Neural crest cell (in vitro differentiated cells): ENCODE measurements around the gene CUL3. TPM values are rescaled to one million over a fixed set of nuclear protein-coding genes. Genes with fewer than 3 reads are reported as not detected.

Experiments
- DNase-seq: peaks from one replicate; pipeline ENCODE4 v3.0.0; 2021; ENCODE audit warnings: low read depth, mixed read lengths, low spot score
- H3K27ac Mint-ChIP-seq: one replicate; pipeline ENCODE4 v1.8.0; 2021; ENCODE audit warnings: mild to moderate bottlenecking, mixed read lengths; ENCODE audit not compliant: unreplicated experiment
- H3K27me3 Mint-ChIP-seq: 2 replicates; pipeline ENCODE4 v1.8.0; 2021; ENCODE audit warnings: low read depth, mild to moderate bottlenecking, mixed read lengths
- H3K36me3 Mint-ChIP-seq: 2 replicates; pipeline ENCODE4 v1.8.0; 2021; ENCODE audit warnings: low read depth, mild to moderate bottlenecking, mixed read lengths
- H3K4me1 Mint-ChIP-seq: 2 replicates; pipeline ENCODE4 v1.8.0; 2021; ENCODE audit warnings: mixed read lengths
- H3K4me3 Mint-ChIP-seq: one replicate; pipeline ENCODE4 v1.8.0; 2021; ENCODE audit warnings: mild to moderate bottlenecking, mixed read lengths
- H3K9me3 Mint-ChIP-seq: 2 replicates; pipeline ENCODE4 v1.8.0; 2021; ENCODE audit warnings: mixed read lengths
- CTCF ChIP-seq: fragments of 200-600 bp; sonication (generic); conservative IDR thresholded peaks from 2 replicates; pipeline ENCODE4 v1.5.0; 2021; ENCODE audit warnings: antibody characterized with exemption, mild to moderate bottlenecking
- total RNA-seq: library from RNA; stranded (reverse); gene quantifications from 2 replicates; pipeline ENCODE4 v1.2.1, GENCODE V29; 2021

The CUL3 gene
- total RNA-seq, 1 donor from 2014 or later: 99.4 TPM

GRCh38 chr2:224469374-224469964 is 115.7 kb downstream of the CUL3 start:
- Mint-ChIP-seq H3K27ac (no peak overlapping the region), H3K4me1 (peaks cover 5% of the 10 kb centered on the region), H3K9me3 (no peaks in the 10 kb centered on the region), H3K36me3 (peaks cover 4% of the 10 kb centered on the region), H3K4me3 (no peak overlapping the region), H3K27me3 (no peaks in the 10 kb centered on the region)
- TF ChIP-seq CTCF: no peak
- DNase-seq: no peak

GRCh38 chr2:224466304-224466895 is 118.8 kb downstream of the CUL3 start:
- no peak overlapping the region for H3K27ac Mint-ChIP-seq
- no peak for TF ChIP-seq CTCF
- DNase-seq: no peak
- no peak overlapping the region for H3K4me3 Mint-ChIP-seq
- H3K36me3 Mint-ChIP-seq: no peaks in the 10 kb centered on the region
- H3K27me3 Mint-ChIP-seq: no peaks in the 10 kb centered on the region
- peaks cover 6% of the 10 kb centered on the region for H3K9me3 Mint-ChIP-seq
- peaks cover 5% of the 10 kb centered on the region for H3K4me1 Mint-ChIP-seq

GRCh38 chr2:224461391-224461790 is 123.8 kb downstream of the CUL3 start:
- no peak overlapping the region for H3K27ac Mint-ChIP-seq
- H3K27me3 Mint-ChIP-seq: no peaks in the 10 kb centered on the region
- no peak overlapping the region for H3K4me3 Mint-ChIP-seq
- H3K36me3 Mint-ChIP-seq: no peaks in the 10 kb centered on the region
- no peak for TF ChIP-seq CTCF
- H3K9me3 Mint-ChIP-seq: peaks cover 15% of the 10 kb centered on the region
- DNase-seq: no peak
- no peaks in the 10 kb centered on the region for H3K4me1 Mint-ChIP-seq

DNA sequence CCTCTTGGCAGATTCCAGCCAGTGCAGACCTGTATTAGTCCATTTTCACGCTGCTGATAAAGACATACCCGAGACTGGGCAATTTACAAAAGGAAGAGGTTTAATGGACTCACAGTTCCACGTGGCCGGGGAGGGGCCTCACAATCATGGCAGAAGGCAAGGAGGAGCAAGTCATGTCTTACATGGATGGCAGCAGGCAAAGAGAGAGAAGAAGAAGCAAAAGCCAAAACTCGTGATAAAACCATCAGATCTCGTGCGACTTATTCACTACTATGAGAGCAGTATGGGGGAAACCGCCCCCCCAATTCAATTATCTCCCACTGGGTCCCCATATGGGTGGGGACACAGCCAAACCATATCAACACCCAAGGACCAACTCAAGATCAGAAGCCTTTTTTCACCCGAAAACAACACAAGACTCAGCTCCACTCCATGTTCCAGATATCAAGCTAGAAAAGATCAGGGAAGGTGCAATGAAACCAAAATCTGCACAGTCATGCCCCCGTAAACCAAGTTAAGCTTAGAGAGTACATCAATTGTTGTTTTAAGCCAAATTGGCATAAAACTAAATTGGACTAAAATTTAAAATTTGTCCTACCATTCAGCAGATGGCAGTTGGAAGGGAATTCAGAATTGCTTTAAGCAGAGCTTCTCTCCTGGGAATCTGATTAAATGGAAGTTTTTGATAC is 127.6 kb downstream of the CUL3 start:
- no peaks in the 10 kb centered on the region for H3K36me3 Mint-ChIP-seq

DNA sequence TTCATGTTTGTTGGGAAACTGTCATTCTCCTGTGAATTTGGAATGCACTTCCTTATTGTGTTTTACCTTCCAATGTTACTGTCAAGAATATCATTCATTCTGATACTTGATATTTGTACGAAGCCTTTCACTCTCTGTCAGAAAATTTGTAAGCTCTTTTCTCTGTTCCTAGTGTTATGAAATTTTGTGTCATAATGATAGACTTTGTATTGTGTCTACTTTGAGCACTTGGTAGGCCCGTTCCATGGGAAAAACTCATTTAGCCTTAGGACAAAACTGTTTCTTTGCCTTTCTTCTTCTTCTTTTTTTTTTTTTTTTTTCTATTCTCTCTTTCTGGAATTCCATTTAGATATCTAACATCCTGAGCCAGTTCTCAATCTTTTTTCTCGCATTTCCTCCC is 131.3 kb downstream of the CUL3 start:
- no peaks in the 10 kb centered on the region for H3K4me1 Mint-ChIP-seq
- no peak for DNase-seq
- peaks cover 7% of the 10 kb centered on the region for H3K9me3 Mint-ChIP-seq
- no peak overlapping the region for H3K4me3 Mint-ChIP-seq
- no peaks in the 10 kb centered on the region for H3K27me3 Mint-ChIP-seq
- no peaks in the 10 kb centered on the region for H3K36me3 Mint-ChIP-seq
- TF ChIP-seq CTCF: no peak
- no peak overlapping the region for H3K27ac Mint-ChIP-seq

More for the DNA sequence above, 127.6 kb downstream of the CUL3 start:
- no peak overlapping the region for H3K4me3 Mint-ChIP-seq
- no peak for TF ChIP-seq CTCF
- H3K9me3 Mint-ChIP-seq: peaks cover 12% of the 10 kb centered on the region
- no peaks in the 10 kb centered on the region for H3K4me1 Mint-ChIP-seq
- H3K27ac Mint-ChIP-seq: no peak overlapping the region
- no peaks in the 10 kb centered on the region for H3K27me3 Mint-ChIP-seq
- DNase-seq: no peak
